Body of pancreas (tissue), 4 donors: ENCODE data around the gene FAM124A. TPM values are rescaled to one million over a fixed set of nuclear protein-coding genes. Genes with fewer than 3 reads are reported as not detected.
A peak's percentile ranks its signal among the peaks of the same experiment; 100 is the strongest.

Source experiments
- ATAC-seq: fragments of 150-250 bp; one replicate; pipeline ENCODE4 v1.9.1; 2016
- DNase-seq, 4 donors: peaks; one replicate each; pipeline ENCODE4 v3.0.0-alpha.2; 2019
- H3K27ac ChIP-seq, 4 donors: fragments of 200-600 bp; sonication (generic); 1 replicate in 3 of 4; 2 replicates in 1 of 4; pipeline versions ENCODE4 v1.5.1 to v1.6.1; 2016 to 2019; ENCODE audit warnings: mild to moderate bottlenecking in 1 of 4, mixed read lengths in 1 of 4, moderate library complexity in 1 of 4
- H3K27me3 ChIP-seq, 2 donors: fragments of 200-600 bp; sonication (generic); one replicate each; pipeline ENCODE4 v1.6.0; 2016; ENCODE audit warnings: mild to moderate bottlenecking in 1 of 2
- H3K36me3 ChIP-seq, 2 donors: fragments of 200-600 bp; sonication (generic); replicated peaks in 1 of 2; 2 replicates each; pipeline ENCODE4 v1.5.1; 2016; ENCODE audit warnings: low read depth in 2 of 2; ENCODE audit not compliant: insufficient read depth in 1 of 2
- H3K4me1 ChIP-seq: fragments of 200-600 bp; sonication (generic); one replicate; pipeline ENCODE4 v1.6.0; 2016
- H3K4me3 ChIP-seq, 2 donors: fragments of 200-600 bp; sonication (generic); 1 replicate in 1 of 2; 2 replicates in 1 of 2; pipeline ENCODE4 v1.5.1; 2016 to 2019
- H3K9me3 ChIP-seq, 3 donors: fragments of 200-600 bp; sonication (generic); 1 replicate in 2 of 3; 2 replicates in 1 of 3; pipeline ENCODE4 v1.5.1; 2016
- CTCF ChIP-seq, 7 experiments: fragments of 450-650 bp in 4 of 7; fragments of 200-600 bp in 3 of 7; sonication (generic) in 3 of 7; IDR thresholded peaks; one replicate each; pipeline ENCODE4 v1.5.1; 2016 to 2019; ENCODE audit warnings: antibody characterized with exemption in 7 of 7
- POLR2A ChIP-seq, 3 donors: fragments of 450-650 bp; IDR thresholded peaks; one replicate each; pipeline ENCODE4 v1.6.1; 2016; ENCODE audit warnings: antibody characterized with exemption in 3 of 3, mild to moderate bottlenecking in 2 of 3
- WGBS, 2 donors: methylation state at CpG; one replicate each; pipeline ENCODE4 v1.1.5; 2017; 5-methylcytosine and 5-hydroxymethylcytosine counted together
- intact Hi-C: fragments of 100-400 bp; cut with DNase I; formaldehyde crosslinking; loops from one replicate; pipeline ENCODE4 v1.15.1; 2023
- total RNA-seq, 2 donors: library from RNA; depleted of rRNA; stranded (reverse); fragments of >200 nt; gene quantifications; one replicate each; pipeline ENCODE4 v1.1.0, GENCODE V29; 2016

Gene FAM124A
- total RNA-seq, 2 donors from 2014 or later: 0.78 to 2.0 TPM

- Histone ChIP-seq H3K27me3 (no peaks in the 10 kb centered on the region), H3K27ac (peak overlapping the region in 1 of 4 donors; percentile 24), H3K36me3 (no peaks in the 10 kb centered on the region), H3K4me1 (no peaks in the 10 kb centered on the region), H3K4me3 (no peak overlapping the region), H3K9me3 (no peaks in the 10 kb centered on the region)
- no peak for DNase-seq
- 82 to 84% methylated on average over 3 of the region's 3 CpGs for WGBS, 2 donors
- intact Hi-C loops: no loop called here
- TF ChIP-seq POLR2A (IDR thresholded peaks at IDR 0.05): no peak
- no peak for TF ChIP-seq CTCF (IDR thresholded peaks at IDR 0.05)
- peak; percentile 49 for ATAC-seq
Measured at GRCh38 chr13:51240958-51241357, 18.8 kb downstream of the FAM124A start.

GRCh38 chr13:51241720-51242119 is 19.5 kb downstream of the FAM124A start:
- no peaks in the 10 kb centered on the region for H3K9me3 ChIP-seq
- ATAC-seq: peak; percentile 59
- H3K4me3 ChIP-seq: no peak overlapping the region
- H3K27ac ChIP-seq: no peak overlapping the region
- intact Hi-C loops: no loop called here
- DNase-seq: peak in 1 of 4 donors; percentile 40
- H3K36me3 ChIP-seq: no peaks in the 10 kb centered on the region
- WGBS, 2 donors: 73 to 76% methylated on average over 6 of the region's 6 CpGs
- no peaks in the 10 kb centered on the region for H3K27me3 ChIP-seq
- H3K4me1 ChIP-seq: no peaks in the 10 kb centered on the region
- no peak for TF ChIP-seq CTCF (IDR thresholded peaks at IDR 0.05)
- TF ChIP-seq POLR2A (IDR thresholded peaks at IDR 0.05): no peak

- WGBS, 2 donors: 55 to 70% methylated on average over 4 of the region's 4 CpGs
Measured at GRCh38 chr13:51243227-51243626, 21.0 kb downstream of the FAM124A start.

GRCh38 chr13:51243832-51244231 is 21.6 kb downstream of the FAM124A start:
- no peaks in the 10 kb centered on the region for H3K27me3 ChIP-seq
- no peak overlapping the region for H3K4me3 ChIP-seq
- 85% methylated on average over 6 to 8 of the region's 8 CpGs for WGBS, 2 donors
- intact Hi-C loops: no loop called here
- TF ChIP-seq POLR2A (IDR thresholded peaks at IDR 0.05): no peak
- TF ChIP-seq CTCF (IDR thresholded peaks at IDR 0.05): no peak
- no peak for ATAC-seq
- no peaks in the 10 kb centered on the region for H3K9me3 ChIP-seq
- H3K4me1 ChIP-seq: no peaks in the 10 kb centered on the region
- DNase-seq: no peak
- no peaks in the 10 kb centered on the region for H3K36me3 ChIP-seq
- H3K27ac ChIP-seq: no peak overlapping the region

More at GRCh38 chr13:51243227-51243626, 21.0 kb downstream of the FAM124A start:
- H3K27ac ChIP-seq: no peak overlapping the region
- intact Hi-C loops: no loop called here
- TF ChIP-seq CTCF (IDR thresholded peaks at IDR 0.05) (no peak), POLR2A (IDR thresholded peaks at IDR 0.05) (no peak)
- no peaks in the 10 kb centered on the region for H3K4me1 ChIP-seq
- no peak overlapping the region for H3K4me3 ChIP-seq
- no peaks in the 10 kb centered on the region for H3K27me3 ChIP-seq
- no peak for ATAC-seq
- H3K9me3 ChIP-seq: no peaks in the 10 kb centered on the region
- no peak for DNase-seq
- H3K36me3 ChIP-seq: no peaks in the 10 kb centered on the region

- no peaks in the 10 kb centered on the region for H3K27me3 ChIP-seq
- H3K9me3 ChIP-seq: no peaks in the 10 kb centered on the region
- no peak overlapping the region for H3K4me3 ChIP-seq
- intact Hi-C loops: no loop called here
- no peak for TF ChIP-seq POLR2A (IDR thresholded peaks at IDR 0.05)
- no peak for TF ChIP-seq CTCF (IDR thresholded peaks at IDR 0.05)
- no peaks in the 10 kb centered on the region for H3K36me3 ChIP-seq
- no peak overlapping the region for H3K27ac ChIP-seq
- no peak for DNase-seq
- ATAC-seq: no peak
- 59 to 71% methylated on average over 12 to 14 of the region's 14 CpGs for WGBS, 2 donors
- peaks cover 3% of the 10 kb centered on the region for H3K4me1 ChIP-seq
Measured at GRCh38 chr13:51244637-51245405, 22.6 kb downstream of the FAM124A start.
